Activated effector memory CD4-positive, alpha-beta T cell treated with anti-CD3 and anti-CD28 coated beads, Interleukin-2, amount 50 U/mL, for 16 hours (primary cell): Measurements from ENCODE around the gene ABCG5.

Experiments
- DNase-seq: peaks from one replicate; pipeline ENCODE4 v3.0.0-alpha.2; 2020

Gene ABCG5

GRCh38 chr2:43838560-43839267, at the start of gene ABCG5, which contains the start of gene ABCG8:
Gene ABCG5 (minus strand): TSS chr2:43838839. CDS start chr2:43838679, 160 bp downstream.
Gene ABCG8 (plus strand): TSS chr2:43838971. CDS start chr2:43839054, 83 bp downstream.
- no peak for DNase-seq

- DNase-seq, result no peak
These were observed 48.5 kb upstream of the ABCG5 start for GRCh38 chr2:43887176-43887575.

- DNase-seq, result no peak
These were observed 46.5 kb upstream of the ABCG5 start for GRCh38 chr2:43885132-43885632.

GRCh38 chr2:43884689-43885088, 46.0 kb upstream of the ABCG5 start:
- DNase-seq, result no peak

GRCh38 chr2:43882312-43882711, 43.7 kb upstream of the ABCG5 start:
- DNase-seq, result no peak

GRCh38 chr2:43880952-43881351, 42.3 kb upstream of the ABCG5 start:
- no peak for DNase-seq

- DNase-seq, result no peak
These were observed 41.8 kb upstream of the ABCG5 start for GRCh38 chr2:43880471-43880870.

- no peak for DNase-seq
These were observed 40.6 kb upstream of the ABCG5 start for GRCh38 chr2:43879261-43879660.

GRCh38 chr2:43877782-43878464, 39.3 kb upstream of the ABCG5 start:
- DNase-seq, result peak; percentile 85

GRCh38 chr2:43874776-43875451, 36.3 kb upstream of the ABCG5 start:
- no peak for DNase-seq

- no peak for DNase-seq
These were observed 33.5 kb upstream of the ABCG5 start for GRCh38 chr2:43872151-43872550.

GRCh38 chr2:43855292-43855691, 16.7 kb upstream of the ABCG5 start:
- DNase-seq, result no peak

GRCh38 chr2:43854671-43855070, 16.0 kb upstream of the ABCG5 start:
- peak; percentile 39 for DNase-seq

GRCh38 chr2:43853141-43854081, 14.8 kb upstream of the ABCG5 start:
- DNase-seq, result peak; percentile 48

- peak; percentile 56 for DNase-seq
These were observed 13.6 kb upstream of the ABCG5 start for GRCh38 chr2:43852196-43852730.

- peak; percentile 44 for DNase-seq
These were observed 12.7 kb upstream of the ABCG5 start for GRCh38 chr2:43851011-43851980.

- DNase-seq, result no peak
These were observed 9.6 kb upstream of the ABCG5 start for GRCh38 chr2:43848214-43848613.

GRCh38 chr2:43846140-43846793, 7.6 kb upstream of the ABCG5 start:
- no peak for DNase-seq

GRCh38 chr2:43845181-43845580, 6.5 kb upstream of the ABCG5 start:
- DNase-seq, result no peak

- no peak for DNase-seq
These were observed 4.2 kb upstream of the ABCG5 start for GRCh38 chr2:43842866-43843226.
